Occipital lobe (tissue), 2 donors: ENCODE measurements around the gene MYO3B. TPM values are rescaled to one million over a fixed set of nuclear protein-coding genes. Genes with fewer than 3 reads are reported as not detected.

Experiments used
- DNase-seq: peaks from one replicate; lab custom pipeline; 2025; lab: John Stamatoyannopoulos, UW
- total RNA-seq: library from RNA; depleted of rRNA; stranded (reverse); fragments of >200 nt; gene quantifications from one replicate; pipeline ENCODE4 v1.2.3, GENCODE V29; 2014

MYO3B gene
- total RNA-seq, 1 donor from 2014 or later = 0.16 TPM

- no peak for DNase-seq
Measured at GRCh38 chr2:170297496-170297895, 119.5 kb downstream of the MYO3B start.

- no peak for DNase-seq
Measured at GRCh38 chr2:170298115-170298514, 120.2 kb downstream of the MYO3B start.

- no peak for DNase-seq
Measured at GRCh38 chr2:170298861-170299429, 121.0 kb downstream of the MYO3B start.

- DNase-seq = no peak
Measured at GRCh38 chr2:170300993-170301392, 123.0 kb downstream of the MYO3B start.

- no peak for DNase-seq
Measured at GRCh38 chr2:170301626-170302025, 123.7 kb downstream of the MYO3B start.

GRCh38 chr2:170305711-170306110 is 127.8 kb downstream of the MYO3B start:
- no peak for DNase-seq

GRCh38 chr2:170306293-170306873 is 128.4 kb downstream of the MYO3B start:
- DNase-seq = no peak

GRCh38 chr2:170307052-170307451 is 129.1 kb downstream of the MYO3B start:
- no peak for DNase-seq

- no peak for DNase-seq
Measured at GRCh38 chr2:170307555-170308351, 129.8 kb downstream of the MYO3B start.

- no peak for DNase-seq
Measured at GRCh38 chr2:170310876-170311502, 133.0 kb downstream of the MYO3B start.

- peak; percentile 4 for DNase-seq
Measured at GRCh38 chr2:170313347-170313991, 135.5 kb downstream of the MYO3B start.

GRCh38 chr2:170313992-170314348 is 136.0 kb downstream of the MYO3B start:
- DNase-seq = no peak

GRCh38 chr2:170314744-170315447 is 136.9 kb downstream of the MYO3B start:
- no peak for DNase-seq

- no peak for DNase-seq
Measured at GRCh38 chr2:170320948-170321347, 143.0 kb downstream of the MYO3B start.

- no peak for DNase-seq
Measured at GRCh38 chr2:170321526-170321925, 143.6 kb downstream of the MYO3B start.

- DNase-seq = no peak
Measured at GRCh38 chr2:170322140-170322766, 144.3 kb downstream of the MYO3B start.

GRCh38 chr2:170323743-170324142 is 145.8 kb downstream of the MYO3B start:
- DNase-seq = no peak

- DNase-seq = peak; percentile 9
Measured at GRCh38 chr2:170324640-170325046, 146.7 kb downstream of the MYO3B start.

- no peak for DNase-seq
Measured at GRCh38 chr2:170330881-170331280, 152.9 kb downstream of the MYO3B start.

GRCh38 chr2:170332676-170333402 is 154.9 kb downstream of the MYO3B start:
- no peak for DNase-seq
